Left hindlimb (tissue), 1 donor: ENCODE data around the gene FYB1.

Experiments used
- DNase-seq: peaks from one replicate; pipeline ENCODE4 v3.0.0-alpha.2; 2018

FYB1 gene

DNA sequence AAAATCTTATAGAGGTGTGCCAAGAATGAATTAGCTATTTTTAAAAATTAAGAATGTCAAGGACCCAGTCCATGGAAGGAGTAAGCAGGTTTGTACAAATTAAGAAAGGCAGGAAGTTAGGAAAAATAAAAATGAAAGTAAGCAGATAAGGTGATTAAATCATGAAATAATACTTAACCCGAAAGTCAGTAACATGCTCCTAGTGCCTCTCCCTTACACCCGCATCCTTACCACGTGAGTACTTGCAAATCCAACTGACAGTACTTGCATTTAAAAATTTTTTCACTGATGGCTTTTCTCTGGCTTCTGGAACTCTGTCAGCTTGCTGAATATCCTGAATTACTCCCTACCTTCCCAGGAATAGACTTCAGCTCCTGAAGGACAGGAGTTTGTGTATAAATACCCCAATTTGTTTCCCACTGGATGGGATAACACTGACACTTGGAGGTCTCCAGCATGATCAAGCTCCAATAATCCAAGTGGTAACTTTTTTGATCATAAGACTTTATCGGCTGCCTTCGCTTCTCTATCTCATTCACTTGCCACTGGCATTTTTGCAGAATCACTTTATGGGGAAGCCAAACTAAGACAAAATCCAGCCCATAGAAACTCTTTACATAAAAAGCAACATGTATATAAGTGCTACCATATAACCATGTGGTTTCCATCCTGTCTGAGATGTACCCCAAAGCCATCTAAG is 103.6 kb downstream of the FYB1 start:
- no peak for DNase-seq

DNA sequence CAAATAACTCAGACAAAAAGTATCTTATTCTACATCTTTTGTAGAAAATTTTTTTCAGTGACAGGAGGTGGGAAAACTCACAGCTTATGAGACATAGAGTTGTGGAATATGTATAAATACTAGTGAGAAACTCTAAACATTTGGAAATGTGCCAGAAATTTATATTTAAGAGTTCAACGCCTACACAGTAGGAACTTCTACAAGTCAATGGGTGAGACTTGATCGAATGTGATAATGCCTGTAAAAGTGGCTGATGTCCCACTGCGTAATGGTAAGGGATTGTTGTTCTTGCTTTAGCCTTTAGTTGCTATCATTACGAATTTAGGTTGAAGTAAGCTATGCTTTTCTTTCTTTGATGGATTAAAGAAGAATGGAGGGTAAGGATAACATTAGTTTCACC is 105.2 kb downstream of the FYB1 start:
- no peak for DNase-seq

DNA sequence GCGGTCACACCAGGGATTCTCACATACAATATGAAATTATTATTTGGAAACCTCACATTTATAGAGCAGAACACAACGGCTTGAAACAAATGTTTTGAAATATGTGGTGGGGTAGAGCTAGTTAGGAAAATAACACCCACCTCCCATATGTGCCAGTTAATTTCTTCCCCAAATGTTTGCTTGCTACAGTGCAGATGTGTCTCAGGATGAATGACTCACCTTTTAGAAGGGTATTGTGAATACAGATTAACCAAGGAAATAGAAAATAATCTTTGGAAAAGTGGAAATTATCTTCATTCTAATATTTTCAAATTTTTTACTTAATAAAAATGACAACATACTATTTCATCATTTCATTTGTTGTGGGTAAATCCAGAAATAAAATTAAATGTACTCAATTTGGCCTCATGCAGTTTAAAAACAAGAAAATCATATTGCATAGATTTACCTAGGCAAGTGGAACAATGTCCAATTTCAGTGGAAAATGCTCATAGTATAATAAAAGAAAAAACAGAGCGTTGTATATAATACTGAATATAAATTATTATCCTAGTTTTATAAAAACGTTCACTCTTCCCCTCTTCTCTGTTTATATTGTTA is 105.9 kb downstream of the FYB1 start:
- no peak for DNase-seq

DNA sequence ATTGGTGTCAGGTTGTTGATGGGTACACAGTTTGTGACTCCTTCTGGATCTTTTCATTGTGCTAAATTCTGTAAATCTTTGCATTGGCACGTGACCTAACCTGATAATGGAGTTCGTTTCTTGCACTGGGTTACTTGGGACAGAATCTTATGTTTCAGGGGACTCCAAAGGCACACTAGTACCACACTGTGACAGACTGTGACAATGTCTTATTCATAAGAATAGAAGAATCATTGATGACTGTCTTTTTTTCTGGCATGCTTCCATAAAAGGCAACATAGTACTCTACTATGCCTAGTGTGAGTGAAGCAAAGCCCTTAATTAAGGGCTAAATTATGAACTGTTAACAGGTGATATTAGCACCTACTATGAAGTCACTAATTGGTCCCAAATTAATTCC is 109.8 kb downstream of the FYB1 start:
- no peak for DNase-seq

DNA sequence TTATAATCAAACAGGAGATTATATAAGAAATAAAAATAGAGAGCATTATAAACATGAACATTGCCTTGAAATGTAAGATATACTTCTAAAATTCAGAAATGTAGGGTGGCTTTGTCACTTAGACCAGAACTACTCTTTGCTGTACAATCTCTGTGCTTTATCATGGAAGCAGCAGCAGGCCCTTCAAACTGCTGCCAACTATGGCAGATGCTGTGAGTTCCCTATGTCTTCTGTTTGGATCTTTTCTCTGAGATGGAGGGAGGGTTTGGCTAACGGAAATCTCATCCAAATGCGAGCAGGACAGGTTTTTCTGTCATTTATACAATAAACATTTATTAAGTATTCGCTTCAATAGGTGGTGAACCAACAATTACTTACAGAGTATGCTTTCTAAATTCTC is 110.4 kb downstream of the FYB1 start:
- no peak for DNase-seq

DNA sequence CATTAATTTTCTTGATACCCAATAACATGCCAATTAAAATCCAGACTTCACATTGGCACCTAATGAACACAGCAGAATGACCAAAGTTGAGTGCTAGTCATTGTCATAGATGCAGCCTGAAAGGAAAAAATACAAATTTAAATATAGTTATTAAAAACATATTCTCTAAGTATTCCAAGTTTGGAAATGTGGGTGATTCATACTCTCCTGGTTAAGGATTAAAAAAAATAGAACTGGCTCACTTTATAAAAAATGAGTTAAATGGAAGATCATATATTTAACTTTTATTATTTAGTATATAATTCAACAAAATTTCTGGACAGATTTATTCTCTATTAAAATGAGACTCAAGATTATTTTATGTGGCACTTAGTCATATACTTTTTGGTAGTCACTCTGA is 112.0 kb downstream of the FYB1 start:
- DNase-seq: no peak

DNA sequence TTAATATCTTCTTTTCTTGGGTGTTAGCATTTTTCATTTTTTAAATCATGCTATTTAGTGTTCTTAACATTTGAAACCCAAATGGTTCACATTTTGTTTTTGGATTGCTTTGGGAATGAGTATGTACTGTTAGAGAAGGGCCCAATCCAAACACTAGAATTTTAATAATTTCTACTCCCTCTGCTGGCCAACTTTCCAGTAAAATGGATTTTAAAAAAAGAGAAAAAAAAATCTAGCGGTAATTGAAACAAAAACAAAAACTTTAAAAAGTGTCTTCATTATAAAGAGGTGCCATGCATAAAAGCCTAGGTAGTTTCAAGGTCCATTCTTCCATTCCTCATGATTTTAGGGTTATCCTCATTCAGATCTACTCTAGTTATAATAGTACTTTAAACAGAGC is 113.0 kb downstream of the FYB1 start:
- DNase-seq: no peak

DNA sequence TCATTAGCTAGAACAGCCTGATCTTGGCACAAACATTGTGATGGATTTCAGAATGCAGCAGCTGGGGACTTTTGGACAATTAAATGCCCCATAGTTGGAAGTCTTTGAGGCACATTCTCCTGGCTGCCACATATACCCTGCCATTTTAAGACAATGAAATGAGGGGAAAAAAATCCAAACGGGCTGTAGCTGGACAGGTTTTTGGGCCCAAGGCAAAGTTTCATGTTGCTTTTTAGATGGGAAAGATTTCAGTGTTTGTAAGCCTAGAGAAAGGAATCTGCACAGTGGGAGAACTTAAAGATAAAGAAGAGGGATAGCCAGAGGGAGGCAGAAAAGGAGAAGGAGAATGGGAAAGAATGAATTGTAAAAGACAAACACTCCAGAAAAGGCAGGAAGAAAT is 115.1 kb downstream of the FYB1 start:
- DNase-seq: no peak

DNA sequence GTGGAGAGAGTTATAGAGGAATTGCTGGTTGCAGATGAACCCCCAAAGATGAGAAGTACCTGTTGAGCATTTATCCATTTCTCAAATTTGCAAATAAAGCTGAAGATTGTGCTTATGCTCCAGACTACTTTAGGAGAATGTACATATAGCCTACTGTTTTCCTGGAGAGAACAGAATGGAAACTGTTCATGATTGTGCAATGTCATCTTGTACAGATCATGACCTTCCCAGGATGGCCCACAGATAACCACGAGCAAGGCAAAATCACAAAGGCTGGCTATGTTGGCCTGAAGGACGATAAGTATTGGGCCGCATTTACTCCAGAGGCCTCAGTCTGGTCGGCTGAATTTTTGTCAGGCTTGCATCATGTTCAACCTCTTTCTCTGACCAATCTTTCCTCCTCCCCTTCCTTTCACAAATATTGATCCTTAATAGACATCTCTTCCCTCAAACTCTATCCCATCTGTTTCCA is 116.6 kb downstream of the FYB1 start:
- DNase-seq: no peak

DNA sequence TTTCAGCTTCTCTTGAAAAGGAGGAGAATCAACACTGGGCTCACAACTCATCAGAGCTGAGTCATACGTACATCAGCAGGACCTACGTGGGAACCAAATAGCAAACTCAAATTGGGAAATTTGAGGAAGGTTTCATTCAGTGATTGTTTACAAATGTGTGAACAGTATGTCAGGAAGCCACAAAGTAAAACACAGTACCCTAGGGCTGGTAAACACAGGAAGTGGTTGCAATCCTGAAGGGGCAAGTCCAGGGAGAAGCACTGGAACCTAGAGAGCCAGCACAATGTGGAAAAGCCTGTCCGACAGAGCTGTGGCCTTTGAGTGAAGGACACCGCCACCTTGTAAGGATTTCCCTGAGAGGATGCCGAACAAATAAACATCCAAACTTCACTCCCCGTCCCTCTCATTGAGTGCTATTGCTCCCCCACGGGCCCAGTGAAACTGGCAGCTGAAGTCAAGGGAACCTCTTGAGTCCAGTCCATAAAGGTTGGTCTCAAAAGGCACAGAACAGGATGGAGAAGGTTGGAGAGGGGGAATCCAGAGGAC is 118.4 kb downstream of the FYB1 start:
- no peak for DNase-seq

DNA sequence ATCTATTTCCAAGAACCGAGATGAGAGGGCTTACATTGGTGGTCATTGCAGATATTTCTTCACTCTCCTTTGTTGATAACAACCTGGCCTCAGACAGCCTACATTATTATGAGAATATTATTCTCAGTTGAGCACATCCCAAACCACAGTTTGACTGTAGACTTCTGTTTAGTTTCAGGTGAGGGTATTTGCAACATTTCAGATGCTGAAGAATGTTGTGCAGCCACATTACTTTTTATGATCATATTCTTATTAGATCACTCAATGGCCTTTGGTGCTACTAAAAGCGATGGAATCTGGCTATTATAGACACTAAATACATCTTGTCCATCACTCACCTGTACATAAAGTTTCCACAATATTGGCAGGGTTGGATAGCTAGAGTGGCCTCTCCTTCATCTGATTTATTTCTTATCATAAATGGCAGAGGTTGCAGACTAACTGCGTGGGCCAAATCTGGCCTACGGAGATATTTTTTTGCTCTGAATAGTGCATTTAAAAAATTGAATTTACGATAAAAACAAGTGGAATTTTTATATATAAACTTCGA is 119.0 kb downstream of the FYB1 start:
- DNase-seq: no peak

DNA sequence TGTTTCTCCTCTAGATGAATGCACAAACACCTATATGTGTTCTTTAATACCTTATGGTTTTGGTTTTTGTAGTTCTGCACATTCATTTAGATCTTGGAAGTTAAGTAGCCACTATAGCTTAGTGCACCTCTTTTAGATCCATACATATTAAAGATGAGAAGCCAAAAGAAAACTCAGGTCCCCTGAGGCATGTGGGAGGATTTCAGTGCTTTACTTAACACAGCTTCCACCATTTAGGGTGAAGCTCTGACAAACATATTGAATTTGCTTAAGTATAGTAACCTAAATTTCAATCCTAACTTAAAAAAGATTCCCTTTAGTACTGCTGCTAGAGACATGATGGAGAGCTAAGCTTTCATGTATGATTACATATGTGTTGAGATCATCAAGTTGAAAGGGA is 119.5 kb downstream of the FYB1 start:
- DNase-seq: no peak

DNA sequence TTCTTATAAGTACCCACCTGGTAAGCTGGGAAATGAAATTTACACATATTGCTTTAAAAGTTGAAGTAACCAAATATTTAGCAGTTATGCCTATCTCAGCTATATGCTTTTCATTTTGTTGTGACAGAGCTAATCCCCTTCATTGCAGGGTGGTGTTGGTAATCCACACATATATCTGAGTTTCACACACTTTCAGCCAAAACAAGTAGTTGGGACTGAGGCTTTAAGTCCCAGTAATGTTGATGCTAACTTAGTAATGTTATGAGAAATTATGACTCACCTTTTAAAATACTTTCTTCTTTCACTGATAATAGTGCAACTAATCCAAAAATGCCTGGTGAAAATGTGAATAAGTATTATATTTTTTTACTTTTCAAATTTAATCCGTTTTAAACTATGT is 126.0 kb downstream of the FYB1 start:
- no peak for DNase-seq

DNA sequence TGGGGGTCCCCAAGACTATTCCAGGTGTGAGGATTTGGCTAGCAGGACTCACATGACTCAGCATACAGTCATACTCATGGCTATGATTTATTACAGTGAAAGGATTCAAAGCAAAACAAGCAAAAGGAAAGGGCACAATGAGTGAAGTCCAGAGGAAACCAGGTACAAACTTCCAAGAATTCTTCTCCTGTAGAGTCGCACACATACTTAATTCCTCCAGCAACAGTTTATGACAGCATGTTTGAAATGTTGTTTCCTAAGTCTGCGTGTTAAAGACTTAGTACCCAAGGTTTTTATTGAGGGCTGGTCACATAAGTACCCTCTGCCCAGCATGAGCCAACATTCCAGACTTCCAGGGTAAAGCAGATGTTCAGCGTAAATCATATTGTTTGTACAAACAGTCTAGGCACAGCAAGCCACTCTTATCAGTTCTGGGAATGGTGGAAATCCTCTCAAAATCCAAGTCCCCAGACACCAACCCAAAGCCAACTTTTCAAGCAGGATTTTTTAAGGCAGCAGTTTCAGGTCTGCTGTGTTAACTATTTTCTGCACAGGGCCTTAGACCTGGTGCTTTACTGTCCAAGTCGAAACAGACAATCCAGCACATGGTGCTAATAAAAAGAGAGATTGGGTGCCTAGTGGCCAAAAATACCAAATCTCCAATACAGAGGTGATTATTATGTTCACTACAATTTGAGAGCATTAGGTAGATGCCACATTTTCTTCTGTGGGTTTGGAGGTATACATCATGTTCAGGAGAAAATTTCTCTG is 126.6 kb downstream of the FYB1 start:
- DNase-seq: no peak

DNA sequence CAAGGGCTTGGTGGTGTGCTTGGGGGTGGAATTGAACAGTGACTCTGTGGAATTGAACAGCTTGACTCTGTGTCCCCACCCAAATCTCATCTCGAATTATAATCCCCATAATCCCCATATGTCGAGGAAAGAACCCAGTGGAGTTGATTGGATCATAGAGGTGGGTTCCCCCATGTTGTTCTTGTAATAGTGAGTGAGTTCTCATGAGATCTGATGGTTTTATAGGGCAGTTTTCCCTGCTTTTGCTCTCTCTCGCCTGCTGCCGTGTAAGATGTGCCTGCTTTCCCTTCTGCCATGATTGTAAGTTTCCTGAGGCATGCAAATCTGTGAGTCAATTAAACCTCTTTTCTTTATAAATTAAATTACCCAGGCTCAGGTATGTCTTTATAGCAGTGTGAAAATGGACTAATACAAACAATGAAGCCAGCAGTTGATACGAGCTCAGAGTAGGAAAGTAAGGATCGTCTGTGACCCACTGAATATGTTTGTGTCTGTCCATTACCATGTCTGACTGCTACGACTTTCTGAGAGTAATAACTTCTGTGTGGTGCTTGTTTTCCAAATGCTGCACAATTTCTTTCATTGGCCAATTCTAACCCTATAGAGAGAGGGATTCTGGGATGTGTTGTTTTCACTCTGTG is 127.3 kb downstream of the FYB1 start:
- DNase-seq: no peak

DNA sequence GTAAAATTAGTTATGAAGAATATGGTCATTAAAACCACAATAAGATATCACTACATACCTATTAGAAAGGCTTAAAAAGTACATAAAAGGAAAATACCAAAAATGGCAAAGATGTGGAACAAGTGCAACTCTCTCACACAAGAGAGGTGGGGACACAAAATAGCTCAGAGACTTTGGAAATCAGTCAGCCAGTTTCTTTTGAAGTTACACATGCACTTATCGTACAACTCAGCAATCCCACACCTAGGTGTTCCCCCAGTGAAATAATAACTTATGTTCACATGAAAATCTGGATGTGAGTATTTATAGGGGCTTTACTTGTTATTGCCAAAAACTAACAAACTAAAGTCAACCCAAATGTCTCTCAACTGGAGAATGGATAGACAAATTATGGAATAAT is 135.4 kb downstream of the FYB1 start:
- no peak for DNase-seq

DNA sequence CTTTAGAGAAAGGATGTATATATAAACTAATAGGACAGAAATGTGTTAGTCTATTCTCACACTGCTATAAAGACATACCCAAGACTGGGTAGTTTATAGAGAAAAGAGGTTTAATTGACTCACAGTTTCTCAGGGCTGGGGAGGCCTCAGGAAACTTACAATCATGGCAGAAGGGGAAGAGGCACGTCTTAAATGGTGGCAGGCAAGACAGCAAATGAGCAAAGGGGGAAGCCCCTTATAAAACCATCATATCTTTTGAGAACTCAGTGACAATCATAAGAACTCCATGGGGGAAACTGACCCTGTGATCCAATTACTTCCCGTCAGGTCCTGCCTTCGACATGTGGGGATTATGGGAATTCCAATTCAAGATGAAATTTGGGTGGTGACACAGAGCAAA is 136.4 kb downstream of the FYB1 start:
- DNase-seq: no peak

DNA sequence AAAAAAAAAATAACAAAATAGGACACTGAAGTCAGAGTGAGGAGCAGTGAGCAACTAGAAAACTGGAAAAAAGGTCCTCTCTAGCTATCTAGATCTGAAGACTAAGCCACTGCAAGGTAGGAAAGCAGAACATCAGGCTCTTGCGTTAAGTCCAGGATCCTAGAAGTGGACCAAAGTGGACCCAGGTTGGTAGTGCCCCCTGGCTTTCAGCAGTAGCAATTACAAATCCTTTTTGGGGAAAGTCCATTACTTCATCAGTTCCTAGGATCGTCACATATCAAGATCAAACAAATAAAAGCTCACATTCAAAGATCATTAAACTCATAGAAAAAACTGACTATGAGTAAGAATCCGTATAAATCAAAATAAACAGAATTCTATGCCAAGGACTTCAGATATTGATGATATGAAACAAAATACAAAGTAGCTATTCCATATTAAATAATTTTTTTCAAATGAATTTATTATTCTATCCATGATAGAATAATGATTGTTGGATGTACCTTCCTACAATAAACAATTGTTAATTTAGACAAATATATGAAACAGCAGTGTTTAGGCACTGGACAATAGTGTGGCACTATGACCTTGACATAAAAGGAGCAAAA is 138.7 kb downstream of the FYB1 start:
- DNase-seq: no peak

DNA sequence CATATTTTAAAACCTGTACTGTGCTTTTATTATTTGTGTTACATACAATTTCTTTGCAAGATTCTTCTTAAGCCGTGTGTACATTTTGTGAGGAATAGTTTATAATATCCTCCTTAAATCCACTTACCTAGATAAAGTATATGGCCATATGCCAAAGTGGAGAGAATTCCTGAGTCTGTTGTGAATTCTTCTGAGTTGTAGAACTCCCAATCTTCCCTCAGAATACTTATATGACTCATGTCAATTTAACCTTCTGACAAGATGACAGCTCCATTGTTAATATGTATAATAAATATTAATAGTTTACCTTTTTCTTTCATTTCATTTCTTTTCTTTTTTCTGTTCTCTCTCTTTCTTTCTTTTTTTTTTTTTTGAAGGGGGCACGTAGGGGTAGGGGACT is 139.2 kb downstream of the FYB1 start:
- DNase-seq: no peak

DNA sequence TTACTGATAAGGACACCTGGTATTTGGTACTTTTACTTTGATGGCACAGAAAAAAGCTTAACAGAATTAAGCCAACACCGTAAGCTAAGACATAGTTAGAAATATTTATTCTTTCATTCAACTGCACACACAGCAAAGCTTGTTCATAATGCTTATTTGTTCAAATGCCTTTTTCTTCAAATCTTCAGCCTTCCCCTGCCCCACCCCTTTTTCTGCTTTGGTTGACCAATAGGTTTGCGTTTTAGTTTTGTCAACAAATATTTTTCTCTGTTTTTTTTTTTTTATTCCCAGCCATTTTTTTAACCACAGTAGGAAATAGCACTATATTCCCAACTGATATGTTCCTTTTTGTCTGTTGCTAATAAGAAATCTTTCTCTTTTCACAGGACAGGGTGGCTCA is 140.2 kb downstream of the FYB1 start:
- no peak for DNase-seq

DNA sequence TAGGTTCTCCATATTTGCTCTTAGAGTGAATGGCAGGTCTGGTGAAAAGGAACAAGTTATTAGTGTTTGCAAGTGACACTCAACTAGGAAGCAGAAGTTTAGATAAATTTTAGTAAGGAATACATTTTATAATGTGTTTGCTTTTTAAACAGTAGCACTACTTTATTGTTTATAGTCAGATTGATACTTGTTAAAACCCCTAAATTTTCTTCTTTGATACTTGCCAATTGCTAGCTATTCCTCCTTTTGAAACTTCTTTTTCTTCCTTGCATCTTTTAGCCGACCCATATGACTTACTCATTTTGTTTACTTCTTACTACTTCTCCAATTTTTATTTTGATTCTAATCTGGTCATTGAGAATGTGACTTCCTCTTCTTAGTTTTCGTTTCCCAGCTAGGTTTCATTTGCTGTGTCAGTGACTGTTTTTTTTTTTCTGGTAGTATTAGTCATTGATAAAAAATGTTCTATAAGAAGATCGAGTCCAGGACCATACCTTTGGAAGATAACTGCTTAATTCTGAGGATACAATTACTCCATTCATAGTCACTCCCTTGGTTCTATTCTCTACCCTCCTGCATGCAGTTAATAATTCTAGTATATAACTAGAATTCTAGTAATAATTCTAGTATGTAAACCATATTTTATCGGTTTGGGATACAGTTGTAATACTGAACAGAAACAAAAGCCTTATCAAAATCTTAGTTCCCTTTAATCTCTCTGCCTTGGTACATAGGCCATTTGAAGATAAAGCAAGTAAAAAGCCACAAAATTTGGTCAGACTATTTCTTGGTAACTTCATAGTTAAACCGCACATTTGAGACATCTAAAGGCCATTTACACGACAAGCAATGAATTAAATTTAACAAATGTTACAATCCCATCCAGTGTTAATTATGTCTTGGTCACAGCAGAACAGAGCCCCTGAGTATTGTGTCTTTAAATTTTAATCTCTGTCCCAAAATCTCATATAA is 142.3 kb downstream of the FYB1 start:
- no peak for DNase-seq
